GM12891 (cell line): ENCODE data around the gene FKBP15.

Experiments used
- POLR2A ChIP-seq: IDR thresholded peaks from 2 replicates; pipeline ENCODE4 v1.6.1; 2011; ENCODE audit warnings: low read depth, low read length, control low read depth
- POLR2AphosphoS5 ChIP-seq: IDR thresholded peaks from 2 replicates; pipeline ENCODE4 v1.6.1; 2011; ENCODE audit warnings: low read depth, low read length, control low read depth
- SPI1 ChIP-seq: IDR thresholded peaks from 2 replicates; pipeline ENCODE4 v1.6.1; 2011; ENCODE audit warnings: low read depth, low read length, control low read depth
- TAF1 ChIP-seq: IDR thresholded peaks from 2 replicates; pipeline ENCODE4 v1.6.1; 2011; ENCODE audit warnings: low read depth, low read length, control low read depth

GRCh38 chr9:113205861-113206260, 15.2 kb downstream of the FKBP15 start:
- no peak for TF ChIP-seq POLR2AphosphoS5
- TF ChIP-seq POLR2A: no peak
- no peak for TF ChIP-seq TAF1
- TF ChIP-seq SPI1: no peak
